WTC11 (cell line): ENCODE data around the gene RACK1. TPM values are rescaled to one million over a fixed set of nuclear protein-coding genes. Genes with fewer than 3 reads are reported as not detected.

ENCODE experiments used
- ATAC-seq: fragments of 200-7000 bp; cut with Tn5 transposase; 2 replicates; pipeline ENCODE4 v1.10.0; 2021; ENCODE audit warnings: mild to moderate bottlenecking, moderate library complexity
- CTCF ChIA-PET: fragments of 300-600 bp; sonication (Branson Sonifier 250); formaldehyde crosslinking; loops from one replicate; lab custom pipeline; 2021; ENCODE audit warnings: antibody characterized with exemption; lab: Charles Lee
- POLR2A ChIA-PET: fragments of 350-600 bp; sonication (Branson Sonifier 250); formaldehyde crosslinking; loops from one replicate; lab custom pipeline; 2021; ENCODE audit warnings: antibody characterized with exemption; lab: Charles Lee
- DNase-seq: peaks from one replicate; pipeline ENCODE4 v3.0.0; 2021; ENCODE audit warnings: low spot score
- H3K27ac Mint-ChIP-seq: 2 replicates; pipeline ENCODE4 v1.8.0; 2021; ENCODE audit warnings: mixed read lengths
- H3K27me3 Mint-ChIP-seq: 2 replicates; pipeline ENCODE4 v1.8.0; 2021; ENCODE audit warnings: low read depth, mild to moderate bottlenecking, moderate library complexity, mixed read lengths
- H3K36me3 Mint-ChIP-seq: 2 replicates; pipeline ENCODE4 v1.8.0; 2021; ENCODE audit warnings: mixed read lengths
- H3K4me1 Mint-ChIP-seq: 2 replicates; pipeline ENCODE4 v1.8.0; 2022; ENCODE audit warnings: mixed read lengths
- H3K4me3 Mint-ChIP-seq: 2 replicates; pipeline ENCODE4 v1.8.0; 2021; ENCODE audit warnings: mild to moderate bottlenecking, moderate library complexity, mixed read lengths
- H3K9me3 Mint-ChIP-seq: 2 replicates; pipeline ENCODE4 v1.8.0; 2021; ENCODE audit warnings: mixed read lengths
- AFF4 ChIP-seq: sonication (generic); formaldehyde crosslinking; IDR thresholded peaks from 2 replicates; pipeline ENCODE4 v1.8.1; 2023; ENCODE audit warnings: mild to moderate bottlenecking, missing genetic modification reagents, borderline replicate concordance
- ESRRA ChIP-seq: sonication (generic); formaldehyde crosslinking; IDR thresholded peaks from 2 replicates; pipeline ENCODE4 v1.8.1; 2022; ENCODE audit warnings: mild to moderate bottlenecking, missing genetic modification reagents, borderline replicate concordance
- IRF1 ChIP-seq: sonication (generic); formaldehyde crosslinking; IDR thresholded peaks from 2 replicates; pipeline ENCODE4 v1.8.0; 2023; ENCODE audit warnings: missing genetic modification reagents
- OVOL2 ChIP-seq: fragments of 250-450 bp; sonication (Bioruptor Pico); IDR thresholded peaks from 2 replicates; pipeline ENCODE4 v1.9.0; 2021; ENCODE audit warnings: mild to moderate bottlenecking, borderline replicate concordance
- SMAD3 ChIP-seq: sonication (generic); formaldehyde crosslinking; IDR thresholded peaks from 2 replicates; pipeline ENCODE4 v1.8.0; 2022; ENCODE audit warnings: missing genetic modification reagents, mild to moderate bottlenecking, borderline replicate concordance
- SOX15 ChIP-seq: fragments of 250-450 bp; sonication (Bioruptor Pico); IDR thresholded peaks from 2 replicates; pipeline ENCODE4 v1.9.0; 2021; ENCODE audit warnings: mild to moderate bottlenecking
- TEAD4 ChIP-seq: sonication (generic); formaldehyde crosslinking; IDR thresholded peaks from 2 replicates; pipeline ENCODE4 v1.8.0; 2022; ENCODE audit warnings: mild to moderate bottlenecking, missing genetic modification reagents
- USF1 ChIP-seq: sonication (generic); formaldehyde crosslinking; IDR thresholded peaks from 2 replicates; pipeline ENCODE4 v1.8.0; 2022; ENCODE audit warnings: mild to moderate bottlenecking, missing genetic modification reagents
- ZNF263 ChIP-seq: sonication (generic); formaldehyde crosslinking; IDR thresholded peaks from 2 replicates; pipeline ENCODE4 v1.8.1; 2022; ENCODE audit warnings: low read depth, mild to moderate bottlenecking, moderate library complexity, missing genetic modification reagents
- ZNF423 ChIP-seq: fragments of 250-450 bp; sonication (Bioruptor Pico); IDR thresholded peaks from 2 replicates; pipeline ENCODE4 v2.1.2; 2022; ENCODE audit warnings: mild to moderate bottlenecking, moderate library complexity
- total RNA-seq: library from RNA; stranded (reverse); gene quantifications from 3 replicates; pipeline ENCODE4 v1.2.3, GENCODE V29; 2021
- TF ChIP-seq, protein P1 (sequence below): sonication (generic); formaldehyde crosslinking; IDR thresholded peaks from 2 replicates; pipeline ENCODE4 v1.8.0; 2022; ENCODE audit warnings: mild to moderate bottlenecking, missing genetic modification reagents
- TF ChIP-seq, protein P2 (sequence below): sonication (generic); formaldehyde crosslinking; IDR thresholded peaks from 2 replicates; pipeline ENCODE4 v1.8.1; 2023; ENCODE audit warnings: mild to moderate bottlenecking, missing genetic modification reagents
- TF ChIP-seq, protein P3 (sequence below): fragments of 250-450 bp; sonication (Bioruptor Pico); IDR thresholded peaks from 2 replicates; pipeline ENCODE4 v1.9.0; 2021; ENCODE audit warnings: mild to moderate bottlenecking

RACK1 gene
- total RNA-seq, 1 experiment from 2014 or later, result 2,360 TPM

GRCh38 chr5:181232593-181232992, 11.1 kb downstream of the RACK1 start:
- Mint-ChIP-seq H3K27me3 (no peaks in the 10 kb centered on the region), H3K4me3 (no peak overlapping the region), H3K36me3 (peaks cover 45% of the 10 kb centered on the region), H3K27ac (no peak overlapping the region), H3K9me3 (no peaks in the 10 kb centered on the region), H3K4me1 (0 out of 2 replicates have a peak, but pooled peaks cover 4% of the 10 kb centered on the region)
- ChIA-PET CTCF (no interaction called here), POLR2A (interaction anchor here (1.0 kb wide), 1 partner anchor 9 kb away, joined by 3 read pairs; the partner anchor contains the start of gene TRIM41)
- no peak for ATAC-seq
- no peak for DNase-seq
- TF ChIP-seq, protein P1, sequence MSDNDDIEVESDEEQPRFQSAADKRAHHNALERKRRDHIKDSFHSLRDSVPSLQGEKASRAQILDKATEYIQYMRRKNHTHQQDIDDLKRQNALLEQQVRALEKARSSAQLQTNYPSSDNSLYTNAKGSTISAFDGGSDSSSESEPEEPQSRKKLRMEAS (CRISPR knock-in tag), result no peak
- TF ChIP-seq AFF4 (CRISPR knock-in tag), result no peak

DNA sequence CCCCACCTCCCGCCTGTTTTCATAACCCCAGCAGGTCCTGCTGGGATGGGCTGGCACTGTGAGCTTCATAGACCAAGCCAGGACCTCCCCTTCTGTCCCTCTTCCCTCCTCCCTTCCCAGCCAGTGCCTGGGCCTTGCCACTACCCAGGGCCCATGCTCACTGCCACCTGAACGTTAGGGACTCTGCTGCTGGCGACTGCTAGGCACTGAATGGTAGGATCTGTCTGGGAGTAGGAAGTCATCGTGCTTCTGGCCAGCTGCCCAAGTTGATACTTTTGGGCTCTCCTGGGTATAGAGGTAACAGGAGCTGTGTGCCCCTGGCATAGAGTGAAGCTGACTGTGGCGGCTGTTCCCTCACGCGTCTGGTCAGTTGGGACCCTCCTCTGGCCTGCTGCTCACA, 12.3 kb downstream of the RACK1 start:
- ATAC-seq, result no peak
- no peaks in the 10 kb centered on the region for H3K27me3 Mint-ChIP-seq
- no peak overlapping the region for H3K27ac Mint-ChIP-seq
- DNase-seq, result no peak
- ChIA-PET CTCF (no interaction called here), POLR2A (no interaction called here)
- no peak overlapping the region for H3K4me3 Mint-ChIP-seq
- peaks cover 36% of the 10 kb centered on the region for H3K36me3 Mint-ChIP-seq
- H3K9me3 Mint-ChIP-seq, result no peaks in the 10 kb centered on the region
- no peak for TF ChIP-seq ZNF423 (CRISPR knock-in tag)
- no peak for TF ChIP-seq TEAD4 (CRISPR knock-in tag)
- TF ChIP-seq, protein P1 (CRISPR knock-in tag), result no peak
- no peak for TF ChIP-seq SOX15 (CRISPR knock-in tag)
- H3K4me1 Mint-ChIP-seq, result 0 out of 2 replicates have a peak, but pooled peaks cover 4% of the 10 kb centered on the region

DNA sequence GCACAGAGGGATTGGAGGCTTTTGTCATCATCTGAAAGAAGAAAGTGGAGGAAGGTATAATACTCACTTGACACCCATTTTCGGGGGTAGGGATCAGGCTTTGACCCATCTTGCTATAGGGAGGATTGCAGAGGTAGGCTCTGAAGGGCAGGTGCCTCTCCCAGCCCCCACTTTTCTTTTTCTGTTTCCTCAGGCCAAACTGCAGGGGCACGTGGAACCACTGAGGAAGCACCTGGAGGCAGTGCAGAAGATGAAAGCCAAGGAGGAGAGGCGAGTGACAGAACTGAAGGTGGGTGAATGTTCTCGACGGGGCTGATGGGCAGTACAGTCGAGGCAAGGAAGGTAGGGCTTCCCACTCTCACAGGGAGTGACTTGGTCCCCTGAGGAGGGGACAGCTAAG, 13.2 kb downstream of the RACK1 start:
- H3K36me3 Mint-ChIP-seq, result peaks cover 28% of the 10 kb centered on the region
- ATAC-seq, result no peak
- H3K9me3 Mint-ChIP-seq, result no peaks in the 10 kb centered on the region
- no peak for DNase-seq
- no peak overlapping the region for H3K4me3 Mint-ChIP-seq
- ChIA-PET POLR2A (no interaction called here), CTCF (no interaction called here)
- H3K27me3 Mint-ChIP-seq, result no peaks in the 10 kb centered on the region
- H3K27ac Mint-ChIP-seq, result no peak overlapping the region
- H3K4me1 Mint-ChIP-seq, result 0 out of 2 replicates have a peak, but pooled peaks cover 1% of the 10 kb centered on the region
- TF ChIP-seq IRF1 (no peak), OVOL2 (CRISPR knock-in tag) (no peak), ZNF263 (CRISPR knock-in tag) (no peak), ESRRA (no peak), SMAD3 (CRISPR knock-in tag) (no peak)
- TF ChIP-seq, protein P2, sequence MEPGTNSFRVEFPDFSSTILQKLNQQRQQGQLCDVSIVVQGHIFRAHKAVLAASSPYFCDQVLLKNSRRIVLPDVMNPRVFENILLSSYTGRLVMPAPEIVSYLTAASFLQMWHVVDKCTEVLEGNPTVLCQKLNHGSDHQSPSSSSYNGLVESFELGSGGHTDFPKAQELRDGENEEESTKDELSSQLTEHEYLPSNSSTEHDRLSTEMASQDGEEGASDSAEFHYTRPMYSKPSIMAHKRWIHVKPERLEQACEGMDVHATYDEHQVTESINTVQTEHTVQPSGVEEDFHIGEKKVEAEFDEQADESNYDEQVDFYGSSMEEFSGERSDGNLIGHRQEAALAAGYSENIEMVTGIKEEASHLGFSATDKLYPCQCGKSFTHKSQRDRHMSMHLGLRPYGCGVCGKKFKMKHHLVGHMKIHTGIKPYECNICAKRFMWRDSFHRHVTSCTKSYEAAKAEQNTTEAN (CRISPR knock-in tag), result no peak

- ATAC-seq (no peak), DNase-seq (no peak)
- H3K9me3 Mint-ChIP-seq, result no peaks in the 10 kb centered on the region
- no peak for TF ChIP-seq USF1
- no peak for TF ChIP-seq TEAD4 (CRISPR knock-in tag)
- TF ChIP-seq, protein P3, sequence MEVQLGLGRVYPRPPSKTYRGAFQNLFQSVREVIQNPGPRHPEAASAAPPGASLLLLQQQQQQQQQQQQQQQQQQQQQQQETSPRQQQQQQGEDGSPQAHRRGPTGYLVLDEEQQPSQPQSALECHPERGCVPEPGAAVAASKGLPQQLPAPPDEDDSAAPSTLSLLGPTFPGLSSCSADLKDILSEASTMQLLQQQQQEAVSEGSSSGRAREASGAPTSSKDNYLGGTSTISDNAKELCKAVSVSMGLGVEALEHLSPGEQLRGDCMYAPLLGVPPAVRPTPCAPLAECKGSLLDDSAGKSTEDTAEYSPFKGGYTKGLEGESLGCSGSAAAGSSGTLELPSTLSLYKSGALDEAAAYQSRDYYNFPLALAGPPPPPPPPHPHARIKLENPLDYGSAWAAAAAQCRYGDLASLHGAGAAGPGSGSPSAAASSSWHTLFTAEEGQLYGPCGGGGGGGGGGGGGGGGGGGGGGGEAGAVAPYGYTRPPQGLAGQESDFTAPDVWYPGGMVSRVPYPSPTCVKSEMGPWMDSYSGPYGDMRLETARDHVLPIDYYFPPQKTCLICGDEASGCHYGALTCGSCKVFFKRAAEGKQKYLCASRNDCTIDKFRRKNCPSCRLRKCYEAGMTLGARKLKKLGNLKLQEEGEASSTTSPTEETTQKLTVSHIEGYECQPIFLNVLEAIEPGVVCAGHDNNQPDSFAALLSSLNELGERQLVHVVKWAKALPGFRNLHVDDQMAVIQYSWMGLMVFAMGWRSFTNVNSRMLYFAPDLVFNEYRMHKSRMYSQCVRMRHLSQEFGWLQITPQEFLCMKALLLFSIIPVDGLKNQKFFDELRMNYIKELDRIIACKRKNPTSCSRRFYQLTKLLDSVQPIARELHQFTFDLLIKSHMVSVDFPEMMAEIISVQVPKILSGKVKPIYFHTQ (CRISPR knock-in tag), result no peak
- TF ChIP-seq SOX15 (CRISPR knock-in tag), result no peak
- TF ChIP-seq AFF4 (CRISPR knock-in tag), result no peak
- no peak overlapping the region for H3K4me3 Mint-ChIP-seq
- POLR2A ChIA-PET, result no interaction called here
- no peaks in the 10 kb centered on the region for H3K4me1 Mint-ChIP-seq
- CTCF ChIA-PET, result no interaction called here
- H3K36me3 Mint-ChIP-seq, result peaks cover 27% of the 10 kb centered on the region
- no peaks in the 10 kb centered on the region for H3K27me3 Mint-ChIP-seq
- no peak overlapping the region; the same call in 1 of the 2 replicates for H3K27ac Mint-ChIP-seq
Measured at GRCh38 chr5:181229996-181230395, 13.7 kb downstream of the RACK1 start.
